ENCODE measurements around the gene VPS36.
"Not testable (repeated sequence)": the region's sequence is repeated elsewhere in the genome, so short reads cannot be mapped to it uniquely, and the experiment has no call there.

The VPS36 gene

GRCh38 chr13:52374873-52375411, 75.5 kb downstream of the VPS36 start:
- no peaks in the 10 kb centered on the region for H3K79me1 ChIP-seq (ENCODE audit: low read length)
- no CpG with 5 or more reads among the region's 1 CpG for WGBS (ENCODE audit: extremely low coverage, insufficient coverage, low lambda C conversion rate)
- no peak overlapping the region for H3K56ac ChIP-seq (ENCODE audit: low read length)
- no peak overlapping the region for H3K23ac ChIP-seq (ENCODE audit: low read length)
- H3K27me3 ChIP-seq (ENCODE audit: insufficient read depth, low read length, poor library complexity), result no peaks in the 10 kb centered on the region
- H2BK5ac ChIP-seq (ENCODE audit: low read length), result no peak overlapping the region
- H3K4me3 ChIP-seq (ENCODE audit: low read length), result no peak overlapping the region
- DNase-seq, result no peak
- H3K18ac ChIP-seq (ENCODE audit: low read length), result no peak overlapping the region
- H2AK5ac ChIP-seq (ENCODE audit: low read length), result no peak overlapping the region
- H3K36me3 ChIP-seq (ENCODE audit: control insufficient read depth, insufficient read depth, low read length), result no peaks in the 10 kb centered on the region
- H3K4ac ChIP-seq (ENCODE audit: low read depth, low read length), result no peak overlapping the region
- H2BK15ac ChIP-seq (replicated peaks; ENCODE audit: low read depth), result no peak overlapping the region
- no peak overlapping the region for H4K8ac ChIP-seq (ENCODE audit: low read depth, low read length)
- H3K4me1 ChIP-seq (ENCODE audit: control insufficient read depth, low read depth, low read length), result no peaks in the 10 kb centered on the region
- H3K79me2 ChIP-seq (ENCODE audit: control insufficient read depth, insufficient read depth, low read length), result no peaks in the 10 kb centered on the region
- H2BK120ac ChIP-seq (ENCODE audit: low read depth, low read length), result no peak overlapping the region
- H4K5ac ChIP-seq (ENCODE audit: low read length), result no peak overlapping the region
- H3K4me2 ChIP-seq (ENCODE audit: low read length), result no peak overlapping the region
- no peak overlapping the region for H3K9ac ChIP-seq (ENCODE audit: low read length)
- H3K27ac ChIP-seq (ENCODE audit: low read depth, low read length), result no peak overlapping the region

- Histone ChIP-seq H3K79me1 (ENCODE audit: low read length) (no peaks in the 10 kb centered on the region), H3K4me2 (ENCODE audit: low read length) (no peak overlapping the region), H3K9ac (ENCODE audit: low read length) (no peak overlapping the region), H4K8ac (ENCODE audit: low read depth, low read length) (no peak overlapping the region), H3K56ac (ENCODE audit: low read length) (no peak overlapping the region), H2BK120ac (ENCODE audit: low read depth, low read length) (no peak overlapping the region), H3K36me3 (ENCODE audit: control insufficient read depth, insufficient read depth, low read length) (no peaks in the 10 kb centered on the region), H3K27ac (ENCODE audit: low read depth, low read length) (no peak overlapping the region), H4K5ac (ENCODE audit: low read length) (no peak overlapping the region), H2BK5ac (ENCODE audit: low read length) (no peak overlapping the region), H2BK15ac (replicated peaks; ENCODE audit: low read depth) (no peak overlapping the region), H3K4me1 (ENCODE audit: control insufficient read depth, low read depth, low read length) (no peaks in the 10 kb centered on the region), H3K18ac (ENCODE audit: low read length) (no peak overlapping the region), H3K27me3 (ENCODE audit: insufficient read depth, low read length, poor library complexity) (no peaks in the 10 kb centered on the region), H2AK5ac (ENCODE audit: low read length) (no peak overlapping the region), H3K4ac (ENCODE audit: low read depth, low read length) (no peak overlapping the region), H3K79me2 (ENCODE audit: control insufficient read depth, insufficient read depth, low read length) (no peaks in the 10 kb centered on the region), H3K4me3 (ENCODE audit: low read length) (no peak overlapping the region), H3K23ac (ENCODE audit: low read length) (no peak overlapping the region)
- no CpG with 5 or more reads among the region's 4 CpGs for WGBS (ENCODE audit: extremely low coverage, insufficient coverage, low lambda C conversion rate)
- DNase-seq, result no peak
These were observed 76.0 kb downstream of the VPS36 start for GRCh38 chr13:52374389-52374788.

GRCh38 chr13:52373277-52373676, 77.2 kb downstream of the VPS36 start:
- not testable (repeated sequence) for H3K36me3 ChIP-seq (ENCODE audit: control insufficient read depth, insufficient read depth, low read length); H4K5ac ChIP-seq (ENCODE audit: low read length); H3K9ac ChIP-seq (ENCODE audit: low read length); H3K4ac ChIP-seq (ENCODE audit: low read depth, low read length); H3K4me1 ChIP-seq (ENCODE audit: control insufficient read depth, low read depth, low read length); H3K79me2 ChIP-seq (ENCODE audit: control insufficient read depth, insufficient read depth, low read length); H3K4me3 ChIP-seq (ENCODE audit: low read length); DNase-seq; H2BK120ac ChIP-seq (ENCODE audit: low read depth, low read length); H3K56ac ChIP-seq (ENCODE audit: low read length); H3K79me1 ChIP-seq (ENCODE audit: low read length); H3K18ac ChIP-seq (ENCODE audit: low read length); H3K27ac ChIP-seq (ENCODE audit: low read depth, low read length); H2AK5ac ChIP-seq (ENCODE audit: low read length); H3K27me3 ChIP-seq (ENCODE audit: insufficient read depth, low read length, poor library complexity); H3K4me2 ChIP-seq (ENCODE audit: low read length); H2BK5ac ChIP-seq (ENCODE audit: low read length); H2BK15ac ChIP-seq (replicated peaks; ENCODE audit: low read depth); H4K8ac ChIP-seq (ENCODE audit: low read depth, low read length); H3K23ac ChIP-seq (ENCODE audit: low read length)
- no CpG with 5 or more reads among the region's 1 CpG for WGBS (ENCODE audit: extremely low coverage, insufficient coverage, low lambda C conversion rate)

GRCh38 chr13:52371736-52372247, 78.6 kb downstream of the VPS36 start:
- H3K9ac ChIP-seq (ENCODE audit: low read length), result no peak overlapping the region
- H4K5ac ChIP-seq (ENCODE audit: low read length), result no peak overlapping the region
- H4K8ac ChIP-seq (ENCODE audit: low read depth, low read length), result no peak overlapping the region
- no peaks in the 10 kb centered on the region for H3K36me3 ChIP-seq (ENCODE audit: control insufficient read depth, insufficient read depth, low read length)
- no peak overlapping the region for H2BK5ac ChIP-seq (ENCODE audit: low read length)
- H3K4me2 ChIP-seq (ENCODE audit: low read length), result no peak overlapping the region
- no peak overlapping the region for H3K27ac ChIP-seq (ENCODE audit: low read depth, low read length)
- no peaks in the 10 kb centered on the region for H3K27me3 ChIP-seq (ENCODE audit: insufficient read depth, low read length, poor library complexity)
- no peaks in the 10 kb centered on the region for H3K79me1 ChIP-seq (ENCODE audit: low read length)
- peak overlapping the region; percentile 22 for H3K56ac ChIP-seq (ENCODE audit: low read length)
- peak; percentile 38 for DNase-seq
- H3K18ac ChIP-seq (ENCODE audit: low read length), result no peak overlapping the region
- peak overlapping the region; percentile 81 for H3K4ac ChIP-seq (ENCODE audit: low read depth, low read length)
- no peak overlapping the region for H3K4me3 ChIP-seq (ENCODE audit: low read length)
- H3K23ac ChIP-seq (ENCODE audit: low read length), result no peak overlapping the region
- H3K79me2 ChIP-seq (ENCODE audit: control insufficient read depth, insufficient read depth, low read length), result no peaks in the 10 kb centered on the region
- H3K4me1 ChIP-seq (ENCODE audit: control insufficient read depth, low read depth, low read length), result no peaks in the 10 kb centered on the region
- no peak overlapping the region for H2BK15ac ChIP-seq (replicated peaks; ENCODE audit: low read depth)
- no peak overlapping the region for H2AK5ac ChIP-seq (ENCODE audit: low read length)
- no peak overlapping the region for H2BK120ac ChIP-seq (ENCODE audit: low read depth, low read length)
- no CpG with 5 or more reads among the region's 3 CpGs for WGBS (ENCODE audit: extremely low coverage, insufficient coverage, low lambda C conversion rate)

GRCh38 chr13:52366291-52366690, 84.1 kb downstream of the VPS36 start:
- no peak for DNase-seq
- no peaks in the 10 kb centered on the region for H3K79me2 ChIP-seq (ENCODE audit: control insufficient read depth, insufficient read depth, low read length)
- no peaks in the 10 kb centered on the region for H3K79me1 ChIP-seq (ENCODE audit: low read length)
- H3K18ac ChIP-seq (ENCODE audit: low read length), result no peak overlapping the region
- no peak overlapping the region for H3K4me3 ChIP-seq (ENCODE audit: low read length)
- no peak overlapping the region for H2AK5ac ChIP-seq (ENCODE audit: low read length)
- no peak overlapping the region for H3K4me2 ChIP-seq (ENCODE audit: low read length)
- H3K27me3 ChIP-seq (ENCODE audit: insufficient read depth, low read length, poor library complexity), result no peaks in the 10 kb centered on the region
- H3K4ac ChIP-seq (ENCODE audit: low read depth, low read length), result no peak overlapping the region
- H4K8ac ChIP-seq (ENCODE audit: low read depth, low read length), result no peak overlapping the region
- H3K56ac ChIP-seq (ENCODE audit: low read length), result no peak overlapping the region
- H3K27ac ChIP-seq (ENCODE audit: low read depth, low read length), result no peak overlapping the region
- H3K23ac ChIP-seq (ENCODE audit: low read length), result no peak overlapping the region
- no peak overlapping the region for H2BK120ac ChIP-seq (ENCODE audit: low read depth, low read length)
- no CpG with 5 or more reads among the region's 4 CpGs for WGBS (ENCODE audit: extremely low coverage, insufficient coverage, low lambda C conversion rate)
- no peaks in the 10 kb centered on the region for H3K4me1 ChIP-seq (ENCODE audit: control insufficient read depth, low read depth, low read length)
- H3K36me3 ChIP-seq (ENCODE audit: control insufficient read depth, insufficient read depth, low read length), result no peaks in the 10 kb centered on the region
- no peak overlapping the region for H2BK5ac ChIP-seq (ENCODE audit: low read length)
- no peak overlapping the region for H3K9ac ChIP-seq (ENCODE audit: low read length)
- H4K5ac ChIP-seq (ENCODE audit: low read length), result no peak overlapping the region
- H2BK15ac ChIP-seq (replicated peaks; ENCODE audit: low read depth), result no peak overlapping the region
